DND-41 (cell line): ENCODE measurements around the gene PPP1R16B.

Experiments
- ATAC-seq: fragments of 200-7000 bp; cut with Tn5 transposase; 3 replicates; pipeline ENCODE4 v1.9.1; 2021; ENCODE audit warnings: low read depth; ENCODE audit not compliant: insufficient read depth
- DNase-seq: peaks from one replicate; pipeline ENCODE4 v3.0.0-alpha.2; 2020
- H2AFZ ChIP-seq: 2 replicates; pipeline ENCODE4 v1.6.0; 2012; ENCODE audit warnings: low read depth, low read length
- H3K27ac ChIP-seq: 2 replicates; pipeline ENCODE4 v1.5.1; 2012; ENCODE audit warnings: low read length, inconsistent platforms
- H3K27me3 ChIP-seq: fragments of 200-600 bp; sonication (generic); 2 replicates; pipeline ENCODE4 v1.6.0; 2012; ENCODE audit warnings: low read length, mild to moderate bottlenecking, inconsistent platforms; ENCODE audit not compliant: insufficient read depth, poor library complexity
- H3K36me3 ChIP-seq: 2 replicates; pipeline ENCODE4 v1.5.1; 2012; ENCODE audit warnings: low read length, inconsistent platforms; ENCODE audit not compliant: insufficient read depth
- H3K4me1 ChIP-seq: 2 replicates; pipeline ENCODE4 v1.5.1; 2012; ENCODE audit warnings: mild to moderate bottlenecking, low read length; ENCODE audit not compliant: insufficient read depth
- H3K4me2 ChIP-seq: 2 replicates; pipeline ENCODE4 v1.6.0; 2012; ENCODE audit warnings: mild to moderate bottlenecking, moderate library complexity, low read length, inconsistent platforms; ENCODE audit not compliant: insufficient read depth
- H3K4me3 ChIP-seq, 2 experiments: fragments of 200-600 bp in 1 of 2; shearing (Covaris generic) in 1 of 2; 2 replicates each; pipeline ENCODE4 v1.5.1; 2012 to 2016; ENCODE audit warnings: inconsistent platforms in 2 of 2, low read length in 2 of 2, mild to moderate bottlenecking in 2 of 2, low read depth in 1 of 2, moderate library complexity in 1 of 2
- H3K79me2 ChIP-seq: 2 replicates; pipeline ENCODE4 v1.6.0; 2012; ENCODE audit warnings: low read length, inconsistent platforms; ENCODE audit not compliant: insufficient read depth
- H3K9ac ChIP-seq: 2 replicates; pipeline ENCODE4 v1.6.0; 2012; ENCODE audit warnings: low read depth, mild to moderate bottlenecking, inconsistent platforms, low read length, moderate library complexity
- H3K9me3 ChIP-seq: 2 replicates; pipeline ENCODE4 v1.5.1; 2012; ENCODE audit warnings: low read length, moderate library complexity, mild to moderate bottlenecking, inconsistent platforms; ENCODE audit not compliant: insufficient read depth, severe bottlenecking
- H4K20me1 ChIP-seq: 2 replicates; pipeline ENCODE4 v1.6.0; 2012; ENCODE audit warnings: low read length; ENCODE audit not compliant: insufficient read depth
- CTCF ChIP-seq: IDR thresholded peaks from 2 replicates; pipeline ENCODE4 v1.5.1; 2012; ENCODE audit warnings: borderline replicate concordance, low read length, moderate library complexity, mild to moderate bottlenecking; ENCODE audit not compliant: poor library complexity, severe bottlenecking; ENCODE audit errors: extremely low read depth
- EZH2 ChIP-seq: IDR thresholded peaks from 3 replicates; pipeline ENCODE4 v1.6.1; 2012; ENCODE audit warnings: borderline replicate concordance, low read depth, mild to moderate bottlenecking, moderate library complexity, low read length, inconsistent platforms; ENCODE audit not compliant: severe bottlenecking

The PPP1R16B gene

GRCh38 chr20:38867062-38867359, 61.5 kb downstream of the PPP1R16B start:
- Histone ChIP-seq H3K4me3 (no peak overlapping the region), H3K36me3 (no peaks in the 10 kb centered on the region), H3K9me3 (no peaks in the 10 kb centered on the region), H3K4me1 (peaks cover 1% of the 10 kb centered on the region), H3K4me2 (no peak overlapping the region), H2AFZ (no peak overlapping the region), H3K27me3 (no peaks in the 10 kb centered on the region), H3K9ac (no peak overlapping the region), H4K20me1 (no peaks in the 10 kb centered on the region; the same call in 1 of the 2 replicates), H3K27ac (no peak overlapping the region), H3K79me2 (no peaks in the 10 kb centered on the region)
- DNase-seq = no peak
- TF ChIP-seq CTCF (no peak), EZH2 (no peak)
- no peak for ATAC-seq

DNA sequence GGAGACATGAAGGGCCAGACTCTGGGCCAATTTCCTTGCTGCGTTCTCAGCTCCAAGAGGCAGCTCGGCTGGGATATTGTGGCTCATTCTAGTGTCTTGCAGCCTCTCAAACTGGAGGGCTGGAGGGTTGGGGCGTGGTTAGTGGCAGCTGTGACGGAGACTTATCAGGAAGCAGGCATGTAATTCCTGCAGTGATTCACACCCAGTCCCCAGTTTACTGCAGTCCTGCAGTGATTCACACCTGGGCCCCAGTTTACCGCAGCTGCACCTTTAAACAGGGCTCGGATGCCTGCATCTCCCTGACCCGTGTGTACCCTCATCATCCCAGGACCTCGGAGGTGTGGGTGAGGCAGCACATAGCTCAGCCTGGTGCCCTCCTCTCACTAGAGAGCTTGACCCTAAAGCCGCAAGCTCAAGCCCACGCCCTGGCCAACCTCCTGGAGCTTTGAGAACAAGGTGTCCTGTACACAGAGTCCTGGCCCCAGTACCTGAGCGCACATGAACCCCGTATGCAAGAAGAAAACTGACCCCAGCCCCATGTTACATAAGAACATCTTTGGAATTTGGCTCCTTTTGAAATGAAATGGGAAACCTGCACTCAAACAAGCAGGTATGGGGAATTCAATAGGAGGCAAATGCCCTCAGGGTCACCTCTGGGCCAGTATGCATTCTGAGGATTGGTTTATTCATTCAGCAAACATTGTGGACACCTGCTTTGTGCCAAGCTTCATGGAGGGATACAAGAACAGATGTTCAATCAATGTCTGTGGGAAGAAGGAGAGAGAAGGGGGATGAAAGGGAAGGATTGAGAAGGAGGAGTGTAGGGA, 65.4 kb downstream of the PPP1R16B start:
- TF ChIP-seq CTCF (no peak), EZH2 (no peak)
- H3K4me3 ChIP-seq = no peak overlapping the region
- no peak overlapping the region for H3K4me2 ChIP-seq
- H3K9ac ChIP-seq = no peak overlapping the region
- H3K79me2 ChIP-seq = no peaks in the 10 kb centered on the region
- H2AFZ ChIP-seq = no peak overlapping the region
- H3K36me3 ChIP-seq = no peaks in the 10 kb centered on the region
- no peaks in the 10 kb centered on the region for H3K27me3 ChIP-seq
- peaks cover 41% of the 10 kb centered on the region for H3K4me1 ChIP-seq
- DNase-seq (no peak), ATAC-seq (no peak)
- H3K27ac ChIP-seq = no peak overlapping the region
- no peaks in the 10 kb centered on the region; the same call in 1 of the 2 replicates for H4K20me1 ChIP-seq
- H3K9me3 ChIP-seq = no peaks in the 10 kb centered on the region

- H3K36me3 ChIP-seq = no peaks in the 10 kb centered on the region
- no peak overlapping the region for H3K9ac ChIP-seq
- no peak overlapping the region for H3K4me3 ChIP-seq
- H3K4me2 ChIP-seq = no peak overlapping the region
- H3K9me3 ChIP-seq = no peaks in the 10 kb centered on the region
- H4K20me1 ChIP-seq = no peaks in the 10 kb centered on the region
- ATAC-seq = no peak
- H3K4me1 ChIP-seq = peaks cover 47% of the 10 kb centered on the region
- TF ChIP-seq CTCF = no peak
- no peak for TF ChIP-seq EZH2
- no peaks in the 10 kb centered on the region for H3K79me2 ChIP-seq
- no peak overlapping the region for H2AFZ ChIP-seq
- no peak overlapping the region for H3K27ac ChIP-seq
- no peaks in the 10 kb centered on the region for H3K27me3 ChIP-seq
- DNase-seq = no peak
Observed at GRCh38 chr20:38871560-38871953, 66.1 kb downstream of the PPP1R16B start.
